Measurements from ENCODE around the gene UGDH.

DNA sequence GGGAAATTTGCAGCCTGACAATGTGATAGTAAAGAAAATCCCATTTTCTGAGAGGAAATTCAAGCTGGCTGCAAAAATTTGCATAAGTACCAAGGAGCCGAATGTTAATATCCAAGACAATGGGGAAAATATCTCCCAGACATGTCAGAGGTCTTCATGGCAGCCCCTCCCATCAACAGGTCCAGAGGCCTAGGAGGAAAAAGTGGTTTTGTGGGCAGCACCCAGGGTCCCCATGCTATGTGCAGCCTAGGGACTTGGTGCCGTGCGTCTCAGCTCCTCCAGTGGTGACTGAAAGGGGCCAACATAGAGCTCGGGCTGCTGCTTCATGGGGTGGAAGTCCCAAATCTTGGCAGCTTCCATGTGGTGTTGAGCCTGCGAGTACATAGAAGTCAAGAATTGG, 6.3 kb upstream of the UGDH start:
- TF ChIP-seq SUZ12 (IDR thresholded peaks at IDR 0.05; ENCODE audit: extremely low read depth, insufficient read depth, insufficient read length) (no peak), ZNF274 (IDR thresholded peaks at IDR 0.05; ENCODE audit: low read depth, low read length) (no peak)
